Stimulated activated naive CD4-positive, alpha-beta T cell treated with Interleukin-2 at 50 U/mL for 16 hours (primary cell): ENCODE measurements around the gene PCP2.

Source experiments
- DNase-seq: peaks from one replicate; lab custom pipeline; 2025; lab: John Stamatoyannopoulos, UW

The PCP2 gene

DNA sequence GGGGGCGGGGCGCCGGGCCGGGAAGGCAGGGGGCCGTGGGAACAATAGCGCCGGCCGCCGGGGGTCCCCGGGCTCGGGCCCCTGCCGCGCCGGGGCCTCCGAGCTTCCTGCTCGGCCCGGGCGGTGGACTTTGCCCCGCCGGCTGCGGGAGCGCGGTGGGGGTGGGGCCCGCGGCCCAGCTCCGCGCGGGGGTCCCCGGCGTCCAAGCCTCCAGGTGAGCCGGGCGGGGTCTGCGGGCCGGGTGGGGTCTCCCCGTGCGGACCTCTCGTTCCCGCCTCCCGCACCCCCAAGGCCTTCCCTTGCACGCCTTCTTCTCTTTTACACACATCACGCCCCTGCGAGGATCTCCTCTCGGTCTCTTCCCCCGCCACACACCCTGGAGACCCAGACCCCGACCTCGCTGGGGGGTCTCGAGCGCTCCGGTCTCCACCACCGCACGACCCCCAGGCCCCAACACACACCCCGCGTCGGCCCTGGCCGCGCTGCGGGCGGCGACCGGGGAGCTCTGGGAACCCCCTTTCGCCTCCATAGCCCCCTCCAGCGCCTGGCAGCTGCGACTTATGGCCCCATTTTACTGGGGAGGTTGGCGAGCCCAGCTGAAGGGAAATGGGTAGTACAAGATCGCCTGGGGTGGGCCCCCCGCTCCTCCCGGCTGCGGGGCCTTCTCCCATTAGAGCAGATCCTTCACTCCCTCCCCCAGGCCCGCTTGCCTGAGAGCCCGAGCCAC is 37.1 kb downstream of the PCP2 start:
- no peak for DNase-seq

- no peak for DNase-seq
These were observed 37.9 kb downstream of the PCP2 start, which contains the start of gene CAMSAP3 for GRCh38 chr19:7595466-7596133. TSS of gene CAMSAP3 (plus strand) at chr19:7595863. CDS start at chr19:7596003, 140 bp downstream.

DNA sequence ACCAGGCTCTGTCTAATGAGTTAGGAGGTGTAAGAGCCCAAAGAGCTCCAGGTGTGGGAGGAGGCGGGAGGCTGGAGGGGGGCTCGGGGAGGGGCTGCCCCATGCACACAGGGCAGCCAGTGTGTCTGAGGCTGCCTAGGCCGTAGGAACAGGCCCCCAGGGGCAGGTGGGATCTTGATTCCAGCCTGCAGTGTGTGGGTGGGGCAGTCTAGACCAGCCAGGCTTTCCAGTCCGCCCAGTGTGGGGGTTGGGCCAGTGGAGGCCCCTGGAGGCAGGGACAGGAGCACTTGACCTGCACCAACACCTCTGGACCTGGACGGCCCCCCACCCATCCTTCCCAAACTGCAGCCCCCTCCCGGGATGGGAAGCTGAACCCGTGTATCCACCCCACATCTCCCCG is 43.3 kb downstream of the PCP2 start:
- DNase-seq, result no peak

DNA sequence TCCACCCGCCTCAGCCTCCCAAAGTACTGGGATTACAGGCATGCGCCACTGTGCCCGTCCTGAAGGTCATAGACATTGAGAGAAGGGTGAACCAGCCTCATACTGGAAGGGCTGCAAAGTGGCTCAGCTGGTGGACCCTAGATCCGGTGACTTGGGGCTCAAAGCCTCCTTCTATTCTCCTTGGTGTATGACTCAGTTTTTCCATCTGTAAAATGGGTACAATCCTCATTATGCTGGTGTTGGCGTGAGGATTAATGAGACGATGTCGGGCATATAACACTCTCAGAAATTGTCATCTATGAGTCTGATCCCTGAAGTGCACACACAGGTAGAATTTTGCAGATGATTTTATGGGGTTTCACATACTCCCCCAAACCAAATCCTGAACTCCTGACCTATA is 43.7 kb downstream of the PCP2 start:
- DNase-seq, result no peak

GRCh38 chr19:7582446-7582845 is 51.1 kb downstream of the PCP2 start:
- no peak for DNase-seq
